Measurements from ENCODE around the gene GPATCH1.
"Not testable (repeated sequence)": the region's sequence is repeated elsewhere in the genome, so short reads cannot be mapped to it uniquely, and the experiment has no call there.

The GPATCH1 gene

DNA sequence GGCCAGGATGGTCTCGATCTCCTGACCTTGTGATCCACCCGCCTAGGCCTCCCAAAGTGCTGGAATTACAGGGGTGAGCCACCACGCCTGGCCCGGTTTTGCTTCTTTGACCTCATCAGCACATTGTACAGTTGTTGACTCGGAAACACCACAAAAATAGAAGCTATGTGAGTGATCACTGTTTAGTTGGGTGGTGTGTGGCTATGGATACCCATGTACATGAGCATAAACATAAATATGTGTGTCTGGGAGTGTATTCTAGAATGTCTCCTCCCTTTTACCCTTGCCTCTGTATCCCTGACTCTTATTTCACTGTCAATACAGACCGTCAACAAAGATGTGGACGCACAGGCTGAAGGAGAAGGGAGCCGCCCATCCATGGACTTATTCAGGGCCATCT is 36.5 kb downstream of the GPATCH1 start:
- ATAC-seq: no peak

DNA sequence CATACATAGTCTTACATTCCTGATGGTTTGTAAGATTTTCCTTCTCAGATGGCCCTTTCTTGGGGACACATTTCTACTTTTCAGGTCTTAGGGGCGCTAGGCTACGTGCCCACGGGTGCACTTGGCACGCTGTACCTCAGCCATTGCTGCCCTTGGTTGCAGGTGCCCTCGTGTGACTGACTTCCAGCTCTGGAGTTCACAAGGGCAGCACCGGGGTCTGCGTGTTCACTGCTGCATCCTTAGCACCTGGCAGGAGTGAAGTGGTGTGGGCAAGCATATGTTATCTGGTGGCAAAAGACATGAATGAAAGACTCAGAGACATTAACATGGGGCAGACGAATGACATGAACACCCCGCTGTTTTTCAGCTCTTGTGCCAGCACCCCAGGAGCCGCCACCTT is 37.7 kb downstream of the GPATCH1 start:
- no peak for ATAC-seq

DNA sequence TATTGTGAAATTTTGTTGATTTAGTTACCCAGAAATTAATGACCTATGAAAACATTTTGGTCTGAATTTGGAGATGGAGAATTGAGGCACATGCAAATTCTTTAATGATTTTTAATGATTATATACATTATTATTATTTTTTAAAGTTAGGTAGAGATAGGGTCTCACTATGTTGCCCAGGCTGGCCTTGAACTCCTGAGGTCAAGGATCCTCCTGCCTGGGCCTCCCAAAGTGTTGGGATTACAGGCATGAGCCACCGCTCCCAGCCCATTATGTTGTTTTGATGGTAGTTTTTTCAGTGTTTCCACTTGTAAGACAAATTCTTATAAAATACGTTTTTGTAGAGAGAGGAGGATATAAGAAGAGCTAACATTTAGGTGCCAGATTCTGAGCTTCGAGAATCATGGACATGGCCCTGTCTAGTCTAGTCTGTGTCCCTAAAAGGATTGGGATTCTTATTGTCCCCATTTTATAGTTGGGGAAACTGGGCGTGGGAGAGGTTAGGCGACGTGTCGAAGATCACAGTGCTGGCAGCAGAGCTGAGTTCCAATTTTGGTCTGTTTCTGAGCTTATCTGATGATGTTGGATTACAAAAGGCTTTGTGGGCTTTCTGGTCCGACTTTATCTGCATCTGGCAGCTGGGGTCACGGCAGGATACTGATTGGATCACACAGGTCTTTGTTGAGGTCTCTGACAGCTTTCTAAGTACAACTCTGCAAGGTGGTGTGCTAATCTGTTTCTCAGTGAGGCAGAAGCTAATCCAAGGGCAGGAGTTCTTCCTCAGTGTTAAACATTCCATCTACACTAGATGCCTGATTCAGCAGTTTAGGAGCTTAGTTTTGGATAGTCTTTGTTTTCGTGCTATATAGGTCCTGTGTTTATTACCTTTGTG is 43.5 kb downstream of the GPATCH1 start:
- no peak for ATAC-seq

DNA sequence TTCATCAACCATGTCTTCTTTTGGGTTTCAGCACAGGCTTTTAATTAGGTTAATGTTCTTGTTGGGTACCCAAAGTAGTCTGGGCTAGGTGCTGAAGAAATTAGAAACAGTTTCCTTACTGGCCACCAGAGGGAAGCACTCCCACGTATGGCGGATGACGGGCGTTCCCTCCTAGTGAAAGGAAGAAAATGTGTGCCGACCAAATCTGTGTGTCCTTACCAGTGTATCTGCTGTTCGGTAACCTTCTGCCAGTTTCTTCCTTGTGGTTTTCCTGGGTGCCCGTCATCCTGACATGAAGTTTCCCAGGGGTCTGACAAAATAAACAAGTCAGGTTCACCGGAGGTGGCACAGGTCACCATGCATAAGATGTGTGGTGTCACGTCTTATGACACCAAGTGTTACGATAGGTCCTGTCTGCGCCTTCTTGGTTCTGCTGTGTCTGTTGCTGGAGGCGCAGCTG is 45.0 kb downstream of the GPATCH1 start:
- peak; percentile 60 to 69 for ATAC-seq

DNA sequence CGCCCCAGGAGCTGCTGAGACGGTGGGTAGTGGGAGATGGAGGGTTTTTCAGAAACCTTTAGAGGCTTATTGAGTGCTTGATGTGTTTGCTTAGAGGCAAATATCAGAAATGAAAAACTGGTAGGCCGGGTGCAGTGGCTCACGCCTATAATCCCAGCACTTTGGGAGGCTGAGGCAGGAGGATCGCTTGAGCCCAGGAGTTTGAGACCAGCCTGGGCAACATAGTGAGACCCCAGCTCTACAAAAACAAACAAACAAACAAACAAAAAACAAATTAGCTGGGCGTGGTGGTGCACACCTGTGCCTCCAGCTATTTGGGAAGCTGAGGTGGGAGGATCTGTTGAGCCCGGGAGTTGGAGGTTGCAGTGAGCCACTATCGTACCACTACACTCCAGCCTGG is 45.7 kb downstream of the GPATCH1 start:
- ATAC-seq: not testable (repeated sequence)

DNA sequence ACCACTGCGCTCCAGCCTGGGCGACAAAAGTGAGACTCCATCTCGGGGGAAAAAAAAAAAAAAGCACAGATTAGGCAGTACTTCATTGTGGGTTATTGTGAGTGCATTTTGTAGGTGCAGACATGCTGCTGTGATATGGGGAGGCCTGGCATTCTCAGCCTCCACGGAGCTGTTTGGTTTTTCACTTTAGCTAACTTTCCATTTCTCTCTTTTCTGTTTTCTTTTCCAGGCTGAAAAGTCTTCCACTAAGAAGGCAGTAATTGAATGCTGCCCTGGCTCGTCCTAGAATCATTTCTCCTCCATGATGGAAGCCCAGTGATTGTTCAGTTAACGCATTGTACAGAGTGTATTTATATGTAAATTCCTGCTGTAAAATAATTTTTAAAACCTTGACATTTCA is 48.9 kb downstream of the GPATCH1 start:
- ATAC-seq: no peak

DNA sequence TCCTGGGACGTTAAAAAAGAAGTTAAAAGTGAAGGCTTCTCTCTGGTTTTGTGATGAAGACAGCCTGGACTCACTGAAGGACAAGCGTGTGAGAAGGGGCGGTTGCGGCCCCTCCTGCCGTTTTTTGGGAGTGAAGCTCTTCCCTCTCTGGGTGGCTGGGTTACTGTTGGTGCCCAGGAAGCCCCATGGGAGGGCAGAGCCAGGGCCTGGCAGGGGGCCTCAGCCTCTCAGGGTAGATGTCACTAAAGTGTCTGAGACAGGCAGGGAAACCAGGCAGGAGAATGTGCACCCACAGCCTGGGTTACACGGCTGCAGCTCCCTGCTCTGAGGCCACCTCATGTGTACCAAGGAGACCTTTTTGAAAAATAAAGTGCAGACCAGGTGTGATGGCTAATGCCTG is 49.5 kb downstream of the GPATCH1 start:
- ATAC-seq: no peak

DNA sequence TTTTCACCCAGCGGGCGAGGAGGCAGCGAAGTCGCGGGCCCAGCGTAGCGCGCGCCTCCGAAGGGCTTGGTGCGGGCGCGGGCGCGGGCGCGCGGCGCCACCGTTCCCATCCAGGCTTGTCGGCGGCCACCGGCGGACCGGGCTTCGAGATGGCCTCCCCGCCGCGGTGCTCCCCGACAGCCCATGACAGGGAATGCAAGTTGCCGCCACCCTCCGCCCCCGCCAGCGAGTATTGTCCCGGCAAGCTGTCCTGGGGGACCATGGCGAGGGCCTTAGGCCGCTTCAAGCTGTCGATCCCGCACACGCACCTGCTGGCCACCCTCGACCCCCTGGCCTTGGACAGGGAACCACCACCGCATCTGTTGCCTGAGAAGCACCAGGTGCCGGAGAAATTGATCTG is 51.0 kb downstream of the GPATCH1 start, which contains the start of gene WDR88:
WDR88 (plus strand) TSS at position 94 of the 400 bp plus-strand sequence; CDS start at position 150, 56 bp downstream.
- ATAC-seq: no peak

DNA sequence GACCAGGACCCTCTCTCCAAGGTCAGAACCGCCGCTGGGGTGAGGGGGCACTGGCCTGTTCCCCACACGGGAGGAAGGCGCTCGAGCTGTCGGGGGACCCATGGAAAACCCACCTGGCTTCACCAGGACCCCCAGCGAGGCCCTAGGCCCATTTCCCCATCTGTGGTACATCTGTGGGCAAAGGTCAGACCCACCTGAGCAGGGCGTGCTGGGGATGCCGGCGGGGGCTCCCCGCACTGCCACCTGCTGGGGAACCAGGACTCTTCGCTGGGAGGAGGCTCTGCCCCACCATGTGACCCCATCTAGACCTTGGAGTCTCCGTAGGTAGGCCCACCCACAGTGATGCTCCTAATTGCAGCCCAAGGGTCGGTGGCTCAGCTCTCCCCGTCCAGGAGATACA is 51.4 kb downstream of the GPATCH1 start:
- no peak for ATAC-seq

DNA sequence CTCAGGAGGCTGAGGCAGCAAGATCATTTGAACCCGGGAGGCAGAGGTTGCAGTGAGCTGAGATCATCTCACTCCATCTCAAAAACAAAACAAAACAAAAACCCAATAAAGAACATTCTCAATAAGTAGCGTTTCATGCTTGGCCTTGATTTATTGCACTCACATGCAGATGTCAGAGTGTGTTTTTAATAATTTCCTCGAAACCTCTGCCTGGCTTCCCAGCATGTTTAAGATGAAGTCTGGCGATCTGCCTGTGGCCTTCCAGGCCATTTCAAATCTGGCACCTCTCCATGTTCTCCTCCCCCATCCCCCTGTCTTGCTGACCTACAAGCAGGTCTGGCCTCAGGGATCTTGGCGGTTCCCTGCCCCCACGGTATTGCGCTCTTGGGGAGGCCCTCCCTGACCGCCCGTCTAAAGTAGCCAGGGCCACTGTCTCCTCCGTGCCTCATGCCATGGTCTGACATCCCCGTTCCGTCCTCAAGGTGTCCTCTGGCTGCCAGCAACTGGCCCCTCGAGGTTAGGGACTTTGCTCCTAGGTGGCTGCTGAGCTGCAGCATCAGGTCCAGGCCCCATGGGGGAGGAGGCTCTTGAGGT is 52.6 kb downstream of the GPATCH1 start:
- ATAC-seq: no peak

DNA sequence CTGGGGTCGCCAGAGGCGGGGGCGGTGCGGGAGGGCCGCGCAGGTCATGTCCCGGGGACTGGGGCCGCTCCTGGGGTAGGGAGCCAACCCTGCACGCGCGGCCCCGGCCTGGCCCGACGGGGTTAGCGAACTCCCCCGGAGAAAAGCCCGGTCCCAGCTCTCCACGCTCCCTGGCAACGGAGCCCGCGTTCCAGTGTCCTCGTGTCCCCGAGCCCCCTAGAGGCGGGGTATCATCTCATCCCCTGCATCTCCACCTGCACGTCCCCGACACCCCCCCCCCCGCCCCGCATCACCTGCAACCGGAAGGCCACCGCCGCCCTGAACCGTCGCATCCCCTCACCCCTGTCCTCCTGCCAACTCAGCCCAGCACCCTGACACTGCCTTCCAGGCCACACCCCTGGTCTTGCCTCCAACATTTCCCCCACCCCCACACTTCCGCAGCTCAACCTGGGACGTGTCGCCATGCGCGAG is 53.6 kb downstream of the GPATCH1 start:
- ATAC-seq: peak; percentile 77 to 83

DNA sequence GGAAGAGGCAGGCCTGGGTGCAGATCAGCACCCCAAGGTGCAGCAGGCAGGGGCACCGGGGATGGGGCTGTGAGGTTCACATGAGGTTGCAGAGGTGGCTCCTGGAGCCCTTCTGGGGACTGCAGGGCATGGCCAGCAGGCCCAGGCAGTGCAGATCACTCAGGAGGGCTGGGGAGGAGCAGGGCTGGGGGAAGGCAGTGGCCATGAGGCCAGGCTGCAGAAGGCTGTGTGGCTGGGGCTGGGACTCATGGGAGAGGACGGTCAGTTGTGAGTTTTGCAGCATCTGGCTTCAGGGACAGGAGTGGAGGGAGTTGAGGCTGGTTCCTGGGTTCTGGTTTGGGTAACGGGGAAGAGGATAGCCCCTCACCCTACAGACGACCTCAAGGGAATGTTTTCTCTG is 58.2 kb downstream of the GPATCH1 start:
- no peak for ATAC-seq

DNA sequence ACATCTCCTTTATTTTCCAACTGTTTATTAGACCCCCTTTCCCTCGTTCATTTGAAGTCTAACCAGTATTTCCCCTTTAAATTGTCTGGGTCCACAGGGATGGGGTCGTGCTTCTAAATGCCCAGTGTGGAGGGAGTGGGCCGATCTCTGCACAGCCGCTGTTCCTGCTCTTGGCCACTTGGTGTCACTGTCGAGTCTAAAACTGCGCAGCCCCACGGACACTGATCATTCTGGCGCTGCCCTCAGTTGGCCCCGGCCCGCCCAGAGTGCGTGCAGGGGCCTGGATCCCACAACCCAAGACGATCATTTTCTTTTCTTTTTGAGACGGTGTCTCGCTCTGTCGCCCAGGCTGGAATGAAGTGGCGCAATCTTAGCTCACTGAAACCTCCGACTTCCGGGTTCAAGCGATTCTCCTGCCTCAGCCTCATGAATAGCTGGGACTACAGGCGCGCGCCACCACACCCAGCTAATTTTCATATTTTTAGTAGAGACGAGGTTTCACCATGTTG is 63.0 kb downstream of the GPATCH1 start:
- ATAC-seq: peak; percentile 96

DNA sequence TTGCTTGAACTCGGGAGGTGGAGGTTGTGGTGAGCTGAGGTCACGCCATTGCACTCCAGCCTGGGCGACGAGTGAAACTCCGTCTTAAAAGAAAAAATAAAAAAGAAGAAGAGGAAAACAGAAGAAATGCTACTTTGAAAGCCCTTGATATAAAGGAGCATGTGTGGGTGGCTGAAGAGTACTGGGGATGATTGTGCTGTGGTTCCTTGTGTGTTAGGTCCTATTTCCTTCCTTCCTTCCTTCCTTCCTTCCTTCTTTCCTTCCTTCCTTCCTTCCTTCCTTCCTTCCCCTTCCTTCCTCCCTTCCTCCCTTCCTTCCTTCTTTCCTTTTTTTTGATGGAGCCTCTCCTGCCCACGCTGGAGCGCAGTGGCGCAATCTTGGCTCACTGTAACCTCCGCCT is 65.2 kb downstream of the GPATCH1 start:
- no peak for ATAC-seq

DNA sequence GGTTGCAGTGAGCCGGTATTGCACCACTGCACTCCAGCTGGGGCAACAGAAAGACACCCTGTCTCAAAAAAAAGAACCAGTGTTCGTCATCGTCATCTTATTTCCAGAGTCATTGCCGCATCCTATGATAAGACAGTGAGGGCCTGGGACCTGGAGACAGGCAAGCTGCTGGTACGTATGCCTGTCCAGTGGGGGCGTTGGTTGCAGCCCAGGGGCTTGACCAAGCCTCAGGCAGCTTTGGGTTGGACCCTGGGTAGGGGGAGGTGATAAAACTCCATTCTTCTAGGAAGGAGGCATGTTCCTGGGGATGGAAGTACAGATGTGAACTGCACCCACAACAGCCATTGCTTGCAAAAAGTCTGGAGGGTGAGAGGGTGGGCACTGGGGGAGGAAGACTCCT is 66.6 kb downstream of the GPATCH1 start:
- ATAC-seq: no peak

DNA sequence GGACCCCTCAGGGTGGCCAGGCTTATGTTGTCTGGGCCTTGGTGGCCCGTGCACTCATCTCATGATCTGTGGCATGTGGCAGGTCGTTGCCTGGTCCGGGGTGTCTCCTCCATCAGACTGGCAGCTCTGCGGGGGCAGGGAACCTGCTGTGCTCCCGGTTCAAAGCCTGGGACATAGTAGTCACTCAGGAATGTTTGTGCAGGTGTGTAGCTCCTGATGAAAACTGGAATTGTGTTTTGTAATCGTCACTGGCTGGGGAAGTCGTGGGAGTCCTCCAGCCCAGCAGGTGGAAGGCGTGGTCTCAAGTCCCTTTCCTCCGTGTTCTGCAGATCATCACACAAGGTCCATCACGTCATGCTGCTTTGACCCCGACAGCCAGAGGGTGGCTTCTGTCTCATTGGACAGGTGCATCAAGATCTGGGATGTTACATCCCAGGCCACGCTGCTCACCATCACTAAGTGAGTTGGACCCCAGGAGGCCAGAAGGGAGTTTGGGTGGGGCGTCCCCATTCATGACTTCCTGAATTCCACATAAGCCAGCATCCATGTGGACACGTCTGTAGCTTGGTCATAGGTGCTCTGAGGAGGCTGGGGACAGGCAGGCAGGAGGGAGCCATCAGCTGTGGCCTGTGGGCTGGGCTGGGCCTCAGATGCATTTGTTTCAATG is 70.0 kb downstream of the GPATCH1 start:
- ATAC-seq: no peak

DNA sequence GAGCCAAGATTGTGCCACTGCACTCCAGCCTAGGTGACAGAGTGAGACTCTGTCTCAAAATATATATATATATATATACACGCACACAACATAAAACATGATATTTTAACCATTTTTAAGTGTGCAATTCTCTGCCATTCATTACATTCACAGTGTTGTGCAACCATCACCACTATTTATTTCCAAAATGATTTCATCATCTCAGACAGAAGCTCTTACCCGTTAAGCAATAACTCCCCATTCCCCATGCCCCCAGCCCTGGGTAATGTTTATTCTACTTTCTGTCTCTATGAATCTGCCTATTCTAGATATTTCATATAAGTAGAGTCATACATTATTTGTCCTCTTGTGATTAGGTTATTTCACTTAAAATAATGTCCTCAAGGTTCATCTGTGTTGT is 71.2 kb downstream of the GPATCH1 start:
- ATAC-seq: no peak

DNA sequence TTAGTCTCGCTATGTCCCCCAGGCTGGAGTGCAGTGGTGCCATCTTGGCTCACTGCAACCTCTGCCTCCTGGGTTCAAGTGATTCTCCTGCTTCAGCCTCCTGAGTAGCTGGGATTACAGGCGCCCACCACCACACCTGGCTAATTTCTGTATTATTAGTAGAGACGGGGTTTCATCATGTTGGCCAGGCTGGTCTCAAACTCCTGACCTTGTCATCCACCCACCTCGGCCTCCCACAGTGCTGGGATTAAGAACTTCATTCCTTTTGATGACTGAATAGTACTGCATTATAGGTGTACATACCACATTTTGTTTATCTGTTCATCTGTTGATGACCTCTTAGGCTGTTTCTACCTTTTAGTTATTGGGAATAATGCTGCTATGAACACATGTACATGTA is 71.6 kb downstream of the GPATCH1 start:
- ATAC-seq: not testable (repeated sequence)

DNA sequence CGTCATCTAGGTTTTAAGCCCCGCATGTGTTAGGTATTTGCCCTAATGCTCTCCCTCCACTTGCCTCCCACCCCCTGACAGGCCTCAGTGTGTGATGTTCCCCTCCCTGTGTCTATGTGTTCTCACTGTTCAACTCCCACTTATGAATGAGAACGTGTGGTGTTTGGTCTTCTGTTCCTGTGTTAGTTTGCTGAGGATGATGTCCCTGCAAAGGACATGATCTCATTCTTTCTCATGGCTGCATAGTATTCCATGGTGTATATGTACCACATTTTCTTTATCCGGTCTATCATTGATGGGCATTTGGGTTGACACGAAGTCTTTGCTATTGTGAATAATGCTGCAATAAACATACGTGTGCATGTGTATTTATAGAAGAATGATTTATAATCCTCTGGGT is 73.3 kb downstream of the GPATCH1 start:
- not testable (repeated sequence) for ATAC-seq

DNA sequence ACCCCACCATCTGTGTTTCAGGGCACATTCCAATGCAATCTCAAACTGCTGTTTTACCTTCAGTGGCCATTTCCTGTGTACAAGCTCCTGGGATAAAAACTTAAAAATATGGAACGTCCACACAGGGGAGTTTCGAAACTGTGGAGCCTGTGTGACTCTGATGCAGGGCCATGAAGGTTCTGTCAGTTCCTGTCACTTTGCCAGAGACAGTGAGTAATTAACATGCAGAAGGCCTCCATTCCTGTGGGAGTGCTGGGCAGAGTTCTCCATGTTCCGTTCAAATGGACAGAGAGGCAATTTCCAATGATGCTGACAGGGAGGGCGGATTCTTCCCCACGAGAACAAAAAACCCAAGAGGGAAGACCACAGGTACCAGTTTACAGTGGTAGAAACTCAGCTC is 75.4 kb downstream of the GPATCH1 start:
- no peak for ATAC-seq

DNA sequence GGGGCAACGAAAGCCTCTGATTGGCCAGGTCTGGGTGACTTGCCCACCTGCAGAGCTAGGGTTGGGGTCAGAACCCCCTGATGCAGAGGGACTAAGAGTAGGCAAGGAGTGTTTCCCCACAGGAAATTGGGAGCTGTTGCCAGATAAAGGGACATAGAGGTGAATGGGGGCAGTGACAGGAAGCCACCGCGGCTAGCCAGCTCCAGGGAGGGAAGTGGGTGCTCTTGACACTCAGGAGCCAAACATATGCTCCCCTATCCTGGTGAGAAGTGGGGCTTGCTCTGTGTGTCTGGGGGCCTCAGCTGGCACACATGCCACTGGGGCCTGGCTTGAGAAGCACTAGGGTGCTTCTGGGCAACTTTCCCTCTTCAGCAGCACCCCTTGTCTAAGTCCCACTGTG is 76.9 kb downstream of the GPATCH1 start:
- ATAC-seq: no peak

DNA sequence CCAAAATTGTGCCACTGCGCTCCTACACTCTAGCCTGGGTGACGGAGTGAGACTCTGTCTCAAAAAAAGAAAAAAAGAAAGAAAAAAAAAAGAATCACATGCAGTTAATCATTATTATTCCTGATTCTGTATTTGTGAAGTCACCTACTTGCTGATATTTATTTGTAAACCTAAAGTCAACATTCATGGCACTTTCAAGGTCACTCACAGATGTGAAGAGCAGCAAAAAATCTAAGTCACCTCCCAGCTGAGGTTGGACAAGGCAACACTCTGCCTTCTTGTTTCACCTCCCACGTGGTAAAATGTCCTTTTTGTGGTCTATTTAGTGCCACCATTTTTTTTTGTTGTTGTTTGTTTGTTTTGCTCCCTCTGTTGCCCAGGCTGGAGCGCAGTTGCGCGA is 77.4 kb downstream of the GPATCH1 start:
- no peak for ATAC-seq

DNA sequence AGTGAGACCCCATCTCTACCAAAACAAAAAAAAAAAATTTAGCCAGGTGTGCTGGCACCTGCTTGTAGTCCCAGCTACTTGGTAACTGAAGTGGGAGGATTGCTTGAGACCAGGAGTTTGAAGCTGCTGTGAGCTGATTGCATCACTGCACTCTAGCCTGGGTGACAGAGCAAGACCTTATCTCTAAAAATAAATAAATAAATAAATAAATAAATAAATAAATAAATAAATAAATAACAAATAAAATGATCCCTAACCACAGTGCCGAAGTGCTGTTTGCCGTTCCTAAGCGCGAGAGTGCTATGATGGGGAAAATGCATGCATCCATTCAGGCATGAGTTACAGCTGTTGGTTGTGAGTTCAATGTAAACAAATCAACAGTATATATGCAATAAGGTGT is 78.2 kb downstream of the GPATCH1 start:
- no peak for ATAC-seq
